ENCODE data around the gene SLC6A11.

SLC6A11 gene

GRCh38 chr3:10792208-10792607 lies 23.8 kb upstream of the SLC6A11 start:
- DNase-seq = no peak

- DNase-seq = no peak
Measured at GRCh38 chr3:10798600-10799367, 17.2 kb upstream of the SLC6A11 start.

- DNase-seq = no peak
Measured at GRCh38 chr3:10804183-10804648, 11.8 kb upstream of the SLC6A11 start.

GRCh38 chr3:10806006-10806405 lies 10.0 kb upstream of the SLC6A11 start:
- peak; percentile 29 for DNase-seq

GRCh38 chr3:10808130-10808735 lies 7.8 kb upstream of the SLC6A11 start:
- DNase-seq = no peak

GRCh38 chr3:10808974-10809373 lies 7.1 kb upstream of the SLC6A11 start:
- no peak for DNase-seq

GRCh38 chr3:10810376-10810775 lies 5.7 kb upstream of the SLC6A11 start:
- no peak for DNase-seq

- no peak for DNase-seq
Measured at GRCh38 chr3:10813425-10813824, 2.6 kb upstream of the SLC6A11 start.

- DNase-seq = no peak
Measured at GRCh38 chr3:10814623-10815022, 1.4 kb upstream of the SLC6A11 start.

- DNase-seq = no peak
Measured at GRCh38 chr3:10815487-10815886, 541 bp upstream of the SLC6A11 start.

- no peak for DNase-seq
Measured at GRCh38 chr3:10816863-10817253, 830 bp downstream of the SLC6A11 start.

- no peak for DNase-seq
Measured at GRCh38 chr3:10817506-10817905, 1.5 kb downstream of the SLC6A11 start.

GRCh38 chr3:10822055-10822454 lies 6.0 kb downstream of the SLC6A11 start:
- DNase-seq = no peak

GRCh38 chr3:10822708-10823515 lies 6.9 kb downstream of the SLC6A11 start:
- DNase-seq = no peak

- DNase-seq = no peak
Measured at GRCh38 chr3:10823516-10823818, 7.4 kb downstream of the SLC6A11 start.

GRCh38 chr3:10824468-10824867 lies 8.4 kb downstream of the SLC6A11 start:
- no peak for DNase-seq

GRCh38 chr3:10833855-10834414 lies 17.9 kb downstream of the SLC6A11 start:
- no peak for DNase-seq

GRCh38 chr3:10834951-10835350 lies 18.9 kb downstream of the SLC6A11 start:
- DNase-seq = no peak

GRCh38 chr3:10835406-10835805 lies 19.4 kb downstream of the SLC6A11 start:
- DNase-seq = no peak

- DNase-seq = no peak
Measured at GRCh38 chr3:10836676-10837075, 20.6 kb downstream of the SLC6A11 start.

- no peak for DNase-seq
Measured at GRCh38 chr3:10837849-10838248, 21.8 kb downstream of the SLC6A11 start.

GRCh38 chr3:10839167-10839566 lies 23.1 kb downstream of the SLC6A11 start:
- DNase-seq = no peak

- DNase-seq = no peak
Measured at GRCh38 chr3:10841100-10841499, 25.1 kb downstream of the SLC6A11 start.

GRCh38 chr3:10843378-10843777 lies 27.4 kb downstream of the SLC6A11 start:
- no peak for DNase-seq
